Neuronal stem cell (in vitro differentiated cells): ENCODE results near the gene CLMN.

Experiments used
- DNase-seq: peaks from one replicate; pipeline ENCODE4 v3.0.0-alpha.2; 2013; ENCODE audit warnings: low spot score
- H2AFZ ChIP-seq: one replicate; pipeline ENCODE4 v1.6.1; 2013; ENCODE audit warnings: mild to moderate bottlenecking, low read length, inconsistent platforms
- H2AK5ac ChIP-seq: 2 replicates; pipeline ENCODE4 v1.6.1; 2013; ENCODE audit warnings: low read depth, mild to moderate bottlenecking, inconsistent platforms, low read length, moderate library complexity, mixed read lengths
- H2BK120ac ChIP-seq: 2 replicates; pipeline ENCODE4 v1.6.1; 2013; ENCODE audit warnings: low read depth, mild to moderate bottlenecking, inconsistent platforms, low read length, moderate library complexity, mixed read lengths
- H2BK12ac ChIP-seq: one replicate; pipeline ENCODE4 v1.6.1; 2013; ENCODE audit warnings: low read length, inconsistent platforms
- H2BK15ac ChIP-seq: 2 replicates; pipeline ENCODE4 v1.6.1; 2013; ENCODE audit warnings: mild to moderate bottlenecking, low read length, inconsistent platforms, mixed read lengths
- H2BK5ac ChIP-seq: one replicate; pipeline ENCODE4 v1.6.1; 2013; ENCODE audit warnings: inconsistent platforms, mild to moderate bottlenecking, low read length, moderate library complexity
- H3K14ac ChIP-seq: one replicate; pipeline ENCODE4 v1.6.1; 2013; ENCODE audit warnings: low read length, inconsistent platforms
- H3K18ac ChIP-seq: 2 replicates; pipeline ENCODE4 v1.6.1; 2013; ENCODE audit warnings: low read length, inconsistent platforms
- H3K23ac ChIP-seq: 2 replicates; pipeline ENCODE4 v1.6.1; 2013; ENCODE audit warnings: low read depth, mild to moderate bottlenecking, mixed read lengths, low read length, inconsistent platforms; ENCODE audit not compliant: poor library complexity
- H3K27ac ChIP-seq: replicated peaks from 3 replicates; pipeline ENCODE4 v1.5.1; 2013; ENCODE audit warnings: low read length, inconsistent platforms
- H3K27me3 ChIP-seq, 3 experiments: 2 replicates each; pipeline ENCODE4 v1.6.1; 2013; ENCODE audit warnings: low read length in 3 of 3, mild to moderate bottlenecking in 2 of 3, inconsistent platforms in 1 of 3, low read depth in 1 of 3, mixed read lengths in 1 of 3, moderate library complexity in 1 of 3; ENCODE audit not compliant: control insufficient read depth in 3 of 3, insufficient read depth in 3 of 3
- H3K36me3 ChIP-seq, 2 donors: replicated peaks in 1 of 2; 2 replicates each; pipeline ENCODE4 v1.6.1; 2013; ENCODE audit warnings: low read length in 2 of 2; ENCODE audit not compliant: control insufficient read depth in 2 of 2, insufficient read depth in 2 of 2
- H3K4ac ChIP-seq: 2 replicates; pipeline ENCODE4 v1.6.1; 2013; ENCODE audit warnings: inconsistent platforms, mild to moderate bottlenecking, low read length, moderate library complexity
- H3K4me1 ChIP-seq, 2 donors: 1 replicate in 1 of 2; 2 replicates in 1 of 2; pipeline ENCODE4 v1.6.1; 2013; ENCODE audit warnings: low read length in 2 of 2, low read depth in 1 of 2; ENCODE audit not compliant: control insufficient read depth in 2 of 2, insufficient read depth in 1 of 2
- H3K4me2 ChIP-seq: one replicate; pipeline ENCODE4 v1.6.1; 2013; ENCODE audit warnings: mild to moderate bottlenecking, low read length, inconsistent platforms; ENCODE audit not compliant: insufficient read depth, poor library complexity, severe bottlenecking
- H3K4me3 ChIP-seq, 2 donors: 2 replicates each; pipeline ENCODE4 v1.5.1; 2013; ENCODE audit warnings: low read length in 2 of 2, mild to moderate bottlenecking in 2 of 2, inconsistent platforms in 1 of 2, moderate library complexity in 1 of 2
- H3K79me1 ChIP-seq: one replicate; pipeline ENCODE4 v1.6.1; 2013; ENCODE audit warnings: low read depth, mild to moderate bottlenecking, inconsistent platforms, low read length, moderate library complexity
- H3K9ac ChIP-seq: one replicate; pipeline ENCODE4 v1.6.1; 2013; ENCODE audit warnings: mild to moderate bottlenecking, low read depth, low read length, inconsistent platforms; ENCODE audit not compliant: poor library complexity
- H3K9me3 ChIP-seq, 2 donors: replicated peaks in 1 of 2; 2 replicates each; pipeline versions ENCODE3 to v1.6.1; 2013; ENCODE audit warnings: low read length in 2 of 2, mild to moderate bottlenecking in 2 of 2, inconsistent platforms in 1 of 2, low read depth in 1 of 2, mixed read lengths in 1 of 2, moderate library complexity in 1 of 2; ENCODE audit not compliant: control insufficient read depth in 2 of 2, insufficient read depth in 1 of 2
- H4K8ac ChIP-seq: one replicate; pipeline ENCODE4 v1.6.1; 2013; ENCODE audit warnings: low read depth, mild to moderate bottlenecking, inconsistent platforms, low read length, moderate library complexity
- H4K91ac ChIP-seq: one replicate; pipeline ENCODE4 v1.6.1; 2013; ENCODE audit warnings: low read length, low read depth, mild to moderate bottlenecking, inconsistent platforms; ENCODE audit not compliant: poor library complexity
- WGBS, 2 donors: extraction: QIAGEN DNeasy Blood & Tissue Kit; methylation state at CpG; one replicate each; pipeline ENCODE4 v1.1.7; 2013; ENCODE audit warnings: missing lambda C conversion rate in 2 of 2, mixed read lengths in 1 of 2; ENCODE audit not compliant: insufficient read length in 2 of 2, insufficient replicate concordance in 1 of 2; ENCODE audit errors: extremely low coverage in 2 of 2; 5-methylcytosine and 5-hydroxymethylcytosine counted together

CLMN gene

GRCh38 chr14:95220663-95221231 lies 99.0 kb downstream of the CLMN start:
- Histone ChIP-seq H3K79me1 (no peaks in the 10 kb centered on the region), H3K18ac (peak overlapping the region; percentile 81), H3K27ac (no peak overlapping the region), H3K36me3 (no peaks in the 10 kb centered on the region), H4K8ac (no peak overlapping the region), H3K23ac (no peak overlapping the region), H2BK120ac (no peak overlapping the region), H3K4me1 (peaks cover 10 to 14% of the 10 kb centered on the region in 2 donors), H3K9me3 (no peaks in the 10 kb centered on the region), H3K4me2 (no peak overlapping the region), H3K9ac (no peak overlapping the region), H2AK5ac (no peak overlapping the region), H3K14ac (no peak overlapping the region), H3K4ac (no peak overlapping the region), H3K4me3 (no peak overlapping the region), H4K91ac (no peak overlapping the region), H2BK12ac (no peak overlapping the region), H2AFZ (peak overlapping the region; percentile 60), H2BK5ac (no peak overlapping the region), H2BK15ac (no peak overlapping the region), H3K27me3 (no peaks in the 10 kb centered on the region)
- no CpG with 5 or more reads among the region's 11 CpGs for WGBS, 2 donors
- no peak for DNase-seq

GRCh38 chr14:95218472-95219193 lies 101.1 kb downstream of the CLMN start:
- no peak overlapping the region for H2AK5ac ChIP-seq
- no peak overlapping the region for H2AFZ ChIP-seq
- H4K8ac ChIP-seq, result no peak overlapping the region
- no peak overlapping the region for H3K14ac ChIP-seq
- peaks cover 10 to 14% of the 10 kb centered on the region in 2 donors for H3K4me1 ChIP-seq
- H3K23ac ChIP-seq, result no peak overlapping the region
- no peak for DNase-seq
- no peak overlapping the region for H3K18ac ChIP-seq
- H3K9ac ChIP-seq, result no peak overlapping the region
- no peaks in the 10 kb centered on the region for H3K36me3 ChIP-seq
- H3K79me1 ChIP-seq, result no peaks in the 10 kb centered on the region
- H2BK15ac ChIP-seq, result no peak overlapping the region
- H2BK12ac ChIP-seq, result peak overlapping the region; percentile 10
- no peak overlapping the region for H3K4me2 ChIP-seq
- H2BK120ac ChIP-seq, result no peak overlapping the region
- H3K27ac ChIP-seq, result no peak overlapping the region
- H3K4ac ChIP-seq, result no peak overlapping the region
- no peak overlapping the region for H3K4me3 ChIP-seq
- H2BK5ac ChIP-seq, result no peak overlapping the region
- no peaks in the 10 kb centered on the region for H3K27me3 ChIP-seq
- H4K91ac ChIP-seq, result no peak overlapping the region
- H3K9me3 ChIP-seq, result no peaks in the 10 kb centered on the region
- no CpG with 5 or more reads among the region's 8 CpGs for WGBS, 2 donors

- no peak overlapping the region for H2BK5ac ChIP-seq
- no CpG with 5 or more reads among the region's 4 CpGs for WGBS, 2 donors
- no peak overlapping the region for H3K23ac ChIP-seq
- H4K8ac ChIP-seq, result no peak overlapping the region
- no peak overlapping the region for H3K4ac ChIP-seq
- H3K9me3 ChIP-seq, result no peaks in the 10 kb centered on the region
- peaks cover 10 to 14% of the 10 kb centered on the region in 2 donors for H3K4me1 ChIP-seq
- no peak overlapping the region for H2AFZ ChIP-seq
- H3K18ac ChIP-seq, result no peak overlapping the region
- H2BK120ac ChIP-seq, result no peak overlapping the region
- no peak overlapping the region for H2BK15ac ChIP-seq
- no peak overlapping the region for H2BK12ac ChIP-seq
- H3K36me3 ChIP-seq, result no peaks in the 10 kb centered on the region
- no peak overlapping the region for H3K4me3 ChIP-seq
- no peaks in the 10 kb centered on the region for H3K27me3 ChIP-seq
- no peak overlapping the region for H4K91ac ChIP-seq
- no peak overlapping the region for H2AK5ac ChIP-seq
- no peak overlapping the region for H3K9ac ChIP-seq
- DNase-seq, result no peak
- no peak overlapping the region for H3K4me2 ChIP-seq
- no peaks in the 10 kb centered on the region for H3K79me1 ChIP-seq
- H3K14ac ChIP-seq, result no peak overlapping the region
- no peak overlapping the region for H3K27ac ChIP-seq
Measured at GRCh38 chr14:95218006-95218405, 101.7 kb downstream of the CLMN start.

GRCh38 chr14:95217391-95217900 lies 102.3 kb downstream of the CLMN start:
- H4K91ac ChIP-seq, result no peak overlapping the region
- no peak overlapping the region for H2BK120ac ChIP-seq
- H3K23ac ChIP-seq, result no peak overlapping the region
- no peaks in the 10 kb centered on the region for H3K9me3 ChIP-seq
- H2AK5ac ChIP-seq, result no peak overlapping the region
- H3K14ac ChIP-seq, result peak overlapping the region; percentile 14
- DNase-seq, result no peak
- no peak overlapping the region for H2AFZ ChIP-seq
- H3K4me3 ChIP-seq, result no peak overlapping the region
- H3K18ac ChIP-seq, result no peak overlapping the region
- H2BK5ac ChIP-seq, result no peak overlapping the region
- no peaks in the 10 kb centered on the region for H3K36me3 ChIP-seq
- no CpG with 5 or more reads among the region's 10 CpGs for WGBS, 2 donors
- H3K79me1 ChIP-seq, result no peaks in the 10 kb centered on the region
- no peak overlapping the region for H3K27ac ChIP-seq
- H4K8ac ChIP-seq, result no peak overlapping the region
- H3K4ac ChIP-seq, result no peak overlapping the region
- H2BK15ac ChIP-seq, result no peak overlapping the region
- H3K27me3 ChIP-seq, result no peaks in the 10 kb centered on the region
- H2BK12ac ChIP-seq, result no peak overlapping the region
- H3K4me2 ChIP-seq, result no peak overlapping the region
- H3K4me1 ChIP-seq, result peaks cover 10 to 14% of the 10 kb centered on the region in 2 donors
- no peak overlapping the region for H3K9ac ChIP-seq
